Adrenal gland (tissue), 5 donors: ENCODE data around the gene LTB4R.

ENCODE experiments used
- POLR2A ChIP-seq, 2 donors: fragments of 450-650 bp; IDR thresholded peaks; one replicate each; pipeline ENCODE4 v1.6.1; 2017; ENCODE audit warnings: antibody characterized with exemption in 2 of 2, mild to moderate bottlenecking in 2 of 2, moderate library complexity in 1 of 2
- TF ChIP-seq, protein P1 (sequence below), 6 experiments: fragments of 450-650 bp in 4 of 6; fragments of 200-600 bp in 2 of 6; sonication (generic) in 1 of 6; IDR thresholded peaks; 1 replicate in 5 of 6; 2 replicates in 1 of 6; pipeline versions ENCODE4 v1.5.1 to v1.8.0; 2016 to 2021; ENCODE audit warnings: antibody characterized with exemption in 6 of 6, mild to moderate bottlenecking in 2 of 6, moderate library complexity in 1 of 6
- donor health status: DM: no; HTN: no; CAD: no.

DNA sequence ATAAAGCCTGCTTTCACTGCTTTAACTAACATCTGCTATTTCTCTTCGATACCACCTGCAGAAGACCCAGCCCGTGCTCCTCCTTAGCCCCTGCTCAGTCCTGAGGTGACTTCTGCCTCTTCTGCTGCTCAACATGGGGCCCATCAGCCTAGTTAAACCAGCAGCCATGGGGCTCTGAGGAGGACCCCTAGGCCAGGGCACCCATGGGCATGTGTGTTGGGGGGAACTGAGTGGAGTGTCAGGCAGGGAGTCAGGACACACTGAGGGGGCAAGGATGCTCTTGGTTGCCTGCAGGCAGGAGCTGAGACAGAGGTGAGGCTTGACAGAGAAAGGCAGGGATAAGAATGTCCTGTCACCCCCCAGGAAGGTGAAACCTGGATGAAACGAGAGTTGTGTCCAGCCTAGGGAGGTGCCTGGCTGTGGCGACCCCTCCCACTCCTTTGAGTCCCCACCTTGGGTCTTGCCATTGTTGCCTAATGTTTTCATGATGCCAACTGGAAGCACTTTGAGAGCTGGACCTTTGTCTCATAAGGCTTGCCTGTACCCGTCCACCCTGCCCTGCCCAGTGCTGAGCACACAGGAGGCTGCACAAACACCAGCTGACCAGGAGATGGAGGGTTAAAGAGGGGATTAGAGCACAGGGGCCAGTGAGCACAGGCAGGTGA is 27.4 kb upstream of the LTB4R start:
- TF ChIP-seq, protein P1, sequence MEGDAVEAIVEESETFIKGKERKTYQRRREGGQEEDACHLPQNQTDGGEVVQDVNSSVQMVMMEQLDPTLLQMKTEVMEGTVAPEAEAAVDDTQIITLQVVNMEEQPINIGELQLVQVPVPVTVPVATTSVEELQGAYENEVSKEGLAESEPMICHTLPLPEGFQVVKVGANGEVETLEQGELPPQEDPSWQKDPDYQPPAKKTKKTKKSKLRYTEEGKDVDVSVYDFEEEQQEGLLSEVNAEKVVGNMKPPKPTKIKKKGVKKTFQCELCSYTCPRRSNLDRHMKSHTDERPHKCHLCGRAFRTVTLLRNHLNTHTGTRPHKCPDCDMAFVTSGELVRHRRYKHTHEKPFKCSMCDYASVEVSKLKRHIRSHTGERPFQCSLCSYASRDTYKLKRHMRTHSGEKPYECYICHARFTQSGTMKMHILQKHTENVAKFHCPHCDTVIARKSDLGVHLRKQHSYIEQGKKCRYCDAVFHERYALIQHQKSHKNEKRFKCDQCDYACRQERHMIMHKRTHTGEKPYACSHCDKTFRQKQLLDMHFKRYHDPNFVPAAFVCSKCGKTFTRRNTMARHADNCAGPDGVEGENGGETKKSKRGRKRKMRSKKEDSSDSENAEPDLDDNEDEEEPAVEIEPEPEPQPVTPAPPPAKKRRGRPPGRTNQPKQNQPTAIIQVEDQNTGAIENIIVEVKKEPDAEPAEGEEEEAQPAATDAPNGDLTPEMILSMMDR (IDR thresholded peaks at IDR 0.05) = no peak
- no peak for TF ChIP-seq POLR2A (IDR thresholded peaks at IDR 0.05)
